Erythroblast (primary cell): ENCODE results near the gene MAPK1.

ENCODE experiments used
- GATA1 ChIP-seq: IDR thresholded peaks from 2 replicates; pipeline ENCODE4 v1.6.1; 2011; ENCODE audit warnings: low read depth, mild to moderate bottlenecking, control low read depth, low read length, moderate library complexity
- POLR2A ChIP-seq: IDR thresholded peaks from 2 replicates; pipeline ENCODE4 v1.6.1; 2011; ENCODE audit warnings: mild to moderate bottlenecking, low read length

- TF ChIP-seq POLR2A (no peak), GATA1 (no peak)
These were observed 24.5 kb downstream of the MAPK1 start for GRCh38 chr22:21842946-21843345.
